Femur (tissue), 1 donor: ENCODE measurements around the gene PTPRQ.

ENCODE experiments used
- DNase-seq: peaks from one replicate; pipeline ENCODE4 v3.0.0-alpha.2; 2017

PTPRQ gene

GRCh38 chr12:80704420-80704819 is 260.4 kb downstream of the PTPRQ start:
- no peak for DNase-seq

GRCh38 chr12:80707126-80707829 is 263.2 kb downstream of the PTPRQ start, which contains the start of gene MYF6:
MYF6 (plus strand) TSS chr12:80707634; CDS start chr12:80707720, 86 bp downstream.
- no peak for DNase-seq

- no peak for DNase-seq
These were observed 263.8 kb downstream of the PTPRQ start for GRCh38 chr12:80707830-80708258.

GRCh38 chr12:80708259-80708974 is 264.4 kb downstream of the PTPRQ start:
- peak; percentile 49 for DNase-seq

- no peak for DNase-seq
These were observed 264.9 kb downstream of the PTPRQ start for GRCh38 chr12:80708975-80709328.

GRCh38 chr12:80709811-80710726 is 266.0 kb downstream of the PTPRQ start:
- DNase-seq: peak; percentile 19

GRCh38 chr12:80710727-80711449 is 266.9 kb downstream of the PTPRQ start:
- DNase-seq: no peak

GRCh38 chr12:80711866-80712265 is 267.8 kb downstream of the PTPRQ start:
- DNase-seq: no peak

- no peak for DNase-seq
These were observed 268.8 kb downstream of the PTPRQ start for GRCh38 chr12:80712866-80713265.

- no peak for DNase-seq
These were observed 269.4 kb downstream of the PTPRQ start for GRCh38 chr12:80713419-80713818.

GRCh38 chr12:80714055-80714454 is 270.0 kb downstream of the PTPRQ start:
- peak; percentile 26 for DNase-seq

GRCh38 chr12:80714846-80715245 is 270.8 kb downstream of the PTPRQ start:
- DNase-seq: no peak

GRCh38 chr12:80715713-80716249 is 271.7 kb downstream of the PTPRQ start:
- no peak for DNase-seq

GRCh38 chr12:80716696-80717469 is 272.8 kb downstream of the PTPRQ start, which contains the start of gene MYF5:
MYF5 (plus strand) TSS chr12:80716912; CDS start chr12:80717064, 152 bp downstream.
- peak; percentile 58 for DNase-seq

- DNase-seq: no peak
These were observed 273.8 kb downstream of the PTPRQ start for GRCh38 chr12:80717856-80718255.

- no peak for DNase-seq
These were observed 276.5 kb downstream of the PTPRQ start for GRCh38 chr12:80720516-80720915.

- DNase-seq: no peak
These were observed 277.3 kb downstream of the PTPRQ start for GRCh38 chr12:80721326-80721725.
